VCaP (cell line): ENCODE results near the gene THOP1.

ENCODE experiments used
- H3K27ac ChIP-seq: fragments of 450-650 bp; 2 replicates; pipeline ENCODE4 v1.5.1; 2017
- TF ChIP-seq, protein P1 (sequence below): fragments of 450-650 bp; conservative IDR thresholded peaks from 2 replicates; pipeline ENCODE4 v1.5.1; 2017; ENCODE audit warnings: mild to moderate bottlenecking, moderate library complexity

The THOP1 gene

DNA sequence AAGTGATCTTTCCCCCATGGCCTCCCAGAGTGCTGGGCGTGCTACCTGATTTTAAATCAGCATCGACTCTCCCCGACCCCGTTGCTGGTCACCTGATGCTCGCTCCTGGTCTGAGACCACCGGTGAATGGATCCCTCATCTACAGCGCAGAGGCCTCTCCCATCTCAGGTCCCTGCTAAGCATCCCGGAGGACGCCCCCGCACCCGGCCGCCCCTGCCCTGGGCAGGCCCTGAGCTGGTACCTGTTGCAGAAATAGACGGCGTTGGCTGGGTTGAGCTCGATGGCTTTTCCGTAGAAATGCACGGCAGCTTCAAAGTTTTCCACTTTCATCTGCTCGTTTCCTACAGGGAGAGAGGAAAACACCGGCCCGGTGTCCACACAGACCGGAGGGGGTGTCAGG lies 20.4 kb upstream of the THOP1 start:
- TF ChIP-seq, protein P1, sequence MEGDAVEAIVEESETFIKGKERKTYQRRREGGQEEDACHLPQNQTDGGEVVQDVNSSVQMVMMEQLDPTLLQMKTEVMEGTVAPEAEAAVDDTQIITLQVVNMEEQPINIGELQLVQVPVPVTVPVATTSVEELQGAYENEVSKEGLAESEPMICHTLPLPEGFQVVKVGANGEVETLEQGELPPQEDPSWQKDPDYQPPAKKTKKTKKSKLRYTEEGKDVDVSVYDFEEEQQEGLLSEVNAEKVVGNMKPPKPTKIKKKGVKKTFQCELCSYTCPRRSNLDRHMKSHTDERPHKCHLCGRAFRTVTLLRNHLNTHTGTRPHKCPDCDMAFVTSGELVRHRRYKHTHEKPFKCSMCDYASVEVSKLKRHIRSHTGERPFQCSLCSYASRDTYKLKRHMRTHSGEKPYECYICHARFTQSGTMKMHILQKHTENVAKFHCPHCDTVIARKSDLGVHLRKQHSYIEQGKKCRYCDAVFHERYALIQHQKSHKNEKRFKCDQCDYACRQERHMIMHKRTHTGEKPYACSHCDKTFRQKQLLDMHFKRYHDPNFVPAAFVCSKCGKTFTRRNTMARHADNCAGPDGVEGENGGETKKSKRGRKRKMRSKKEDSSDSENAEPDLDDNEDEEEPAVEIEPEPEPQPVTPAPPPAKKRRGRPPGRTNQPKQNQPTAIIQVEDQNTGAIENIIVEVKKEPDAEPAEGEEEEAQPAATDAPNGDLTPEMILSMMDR, result no peak
- H3K27ac ChIP-seq, result no peak overlapping the region

GRCh38 chr19:2765376-2765775 lies 19.9 kb upstream of the THOP1 start:
- TF ChIP-seq, protein P1, result no peak
- H3K27ac ChIP-seq, result no peak overlapping the region

- TF ChIP-seq, protein P1, result no peak
- H3K27ac ChIP-seq, result no peak overlapping the region
These were observed 18.5 kb upstream of the THOP1 start for GRCh38 chr19:2766594-2767372.

GRCh38 chr19:2767688-2768087 lies 17.6 kb upstream of the THOP1 start:
- TF ChIP-seq, protein P1, result no peak
- H3K27ac ChIP-seq, result no peak overlapping the region

DNA sequence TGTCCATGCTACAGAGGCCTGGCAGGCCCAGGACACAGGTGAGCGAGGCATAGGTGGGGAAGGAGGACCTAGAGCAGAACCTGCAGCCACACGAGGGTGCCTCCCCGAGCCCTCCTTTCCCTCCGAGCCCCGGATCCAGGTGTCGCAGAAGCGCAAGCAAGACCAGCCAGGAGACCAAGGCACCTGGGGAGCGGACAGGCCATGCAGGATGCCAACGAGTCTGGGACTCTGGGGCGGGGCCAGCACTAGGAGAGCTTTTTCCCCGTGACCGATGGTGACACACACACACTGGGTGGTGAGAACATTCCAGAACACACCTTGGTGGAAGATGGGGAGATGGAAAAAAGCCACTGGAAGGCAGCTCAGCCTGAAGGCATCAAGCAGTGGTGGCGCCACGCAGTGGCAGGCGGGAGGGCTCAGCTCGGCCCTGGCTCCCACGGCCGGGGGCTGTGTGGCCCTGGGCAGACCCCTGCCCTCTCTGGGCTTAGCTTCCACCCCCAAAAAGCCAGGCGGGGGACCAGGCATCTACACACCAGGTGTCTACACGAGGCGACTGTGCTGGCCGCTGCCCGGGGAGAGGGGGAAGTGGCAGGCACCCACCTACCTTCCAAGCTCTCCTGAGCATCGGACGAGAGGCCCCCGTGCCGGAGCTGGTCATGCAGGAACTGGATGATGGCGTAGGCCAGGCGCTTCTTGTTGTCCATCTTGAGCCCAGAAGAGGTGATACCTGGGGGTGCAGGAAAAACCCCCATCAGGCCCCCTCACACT lies 16.8 kb upstream of the THOP1 start:
- no peak overlapping the region for H3K27ac ChIP-seq
- TF ChIP-seq, protein P1, result no peak

GRCh38 chr19:2769218-2769617 lies 16.1 kb upstream of the THOP1 start:
- TF ChIP-seq, protein P1, result no peak
- H3K27ac ChIP-seq, result no peak overlapping the region

GRCh38 chr19:2770055-2771013 lies 15.0 kb upstream of the THOP1 start:
- no peak overlapping the region for H3K27ac ChIP-seq
- TF ChIP-seq, protein P1, result no peak
